Femur (tissue), 1 donor: Measurements from ENCODE around the gene DUOXA1.
"Not testable (repeated sequence)": the region's sequence is repeated elsewhere in the genome, so short reads cannot be mapped to it uniquely, and the experiment has no call there.

Experiments used
- DNase-seq: peaks from one replicate; pipeline ENCODE4 v3.0.0-alpha.2; 2017

The DUOXA1 gene

DNA sequence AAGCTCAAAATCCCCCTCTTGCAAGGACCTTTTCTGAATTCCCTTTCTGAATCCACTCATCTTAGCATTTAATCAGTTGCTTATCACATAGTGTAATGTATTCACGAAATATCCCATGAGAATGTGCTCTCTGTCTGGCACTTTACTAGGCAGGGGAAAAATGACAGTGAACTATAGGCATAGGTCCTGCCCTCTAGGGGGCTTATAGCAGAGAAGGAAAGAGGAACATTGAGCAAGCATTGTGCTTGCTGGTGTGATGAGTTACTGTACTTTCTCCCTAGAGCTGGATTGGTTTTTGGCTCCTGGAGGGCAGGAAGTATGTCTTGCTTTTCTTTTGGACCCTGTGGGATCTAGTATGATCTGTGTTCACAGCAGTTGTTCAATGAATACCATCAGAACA, 42.2 kb downstream of the DUOXA1 start:
- no peak for DNase-seq

DNA sequence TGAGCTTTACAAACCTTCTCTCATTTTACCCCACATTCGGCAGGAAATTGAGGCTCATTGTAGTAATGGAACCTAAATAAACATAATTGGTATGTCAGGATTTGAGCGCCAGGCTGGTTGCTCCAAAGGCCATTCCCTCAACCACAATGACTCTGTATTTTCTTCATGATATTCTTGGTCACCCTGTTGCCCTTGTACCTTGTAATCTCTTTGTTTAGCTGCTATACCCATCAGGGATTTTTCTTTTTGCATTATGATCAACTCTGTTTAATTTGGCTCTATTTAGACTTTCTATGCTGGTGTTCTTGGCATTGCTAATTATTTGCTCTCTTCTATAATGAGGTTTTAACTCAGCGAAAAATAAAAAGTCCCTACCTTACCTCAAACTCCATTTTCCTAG, 45.5 kb downstream of the DUOXA1 start:
- DNase-seq = no peak

- no peak for DNase-seq
Measured at GRCh38 chr15:45083223-45083622, 46.5 kb downstream of the DUOXA1 start.

- not testable (repeated sequence) for DNase-seq
Measured at GRCh38 chr15:45082412-45082811, 47.3 kb downstream of the DUOXA1 start.

DNA sequence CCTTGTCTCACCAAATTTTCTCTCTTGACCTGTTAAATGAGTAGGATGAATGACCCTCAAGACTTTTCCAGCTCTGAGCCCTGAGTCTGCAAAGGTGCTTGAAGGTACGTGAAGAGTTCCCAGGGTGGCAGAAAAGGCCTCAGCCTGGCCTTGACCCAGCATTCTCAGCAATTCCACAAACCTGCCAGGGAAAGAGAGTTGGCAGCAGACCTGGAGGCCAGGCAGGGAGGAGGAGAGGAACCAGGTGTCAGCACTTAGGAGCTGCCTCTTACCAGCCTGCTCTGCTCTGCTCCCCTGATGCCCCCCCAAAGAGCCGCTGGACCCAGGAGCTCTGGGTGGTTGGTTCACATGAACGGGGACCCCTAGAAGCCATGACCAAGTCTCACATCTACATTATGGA, 49.1 kb downstream of the DUOXA1 start:
- DNase-seq = not testable (repeated sequence)

DNA sequence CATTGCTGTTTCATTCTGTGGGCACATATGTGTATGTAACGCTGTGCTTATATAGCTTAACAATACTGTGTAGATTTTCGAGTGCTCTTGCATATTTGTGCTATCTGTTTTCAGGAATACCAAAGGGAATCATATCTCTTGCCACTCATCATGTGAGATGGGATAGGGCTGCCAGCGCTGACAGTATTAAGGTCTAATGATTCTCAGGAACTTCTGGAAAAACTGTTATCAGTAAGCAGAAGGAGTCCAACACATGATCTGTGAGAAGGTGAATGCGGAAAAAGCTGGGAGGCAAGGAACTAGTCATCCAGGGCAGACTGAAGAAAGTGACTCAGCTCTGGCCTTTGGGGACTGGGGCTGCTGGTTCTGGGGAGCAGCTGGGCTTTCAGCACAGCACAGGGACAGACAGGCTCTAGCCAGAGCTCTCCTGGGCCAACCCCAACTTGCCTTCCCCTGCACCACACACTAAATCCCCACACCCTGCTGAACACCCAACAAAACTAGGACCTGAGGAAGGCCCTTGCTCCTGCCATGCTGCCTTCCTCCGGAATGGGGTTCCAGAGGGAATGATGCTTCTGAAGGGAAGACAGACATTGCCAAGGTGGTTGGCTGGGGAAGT, 49.9 kb downstream of the DUOXA1 start:
- DNase-seq = not testable (repeated sequence)

DNA sequence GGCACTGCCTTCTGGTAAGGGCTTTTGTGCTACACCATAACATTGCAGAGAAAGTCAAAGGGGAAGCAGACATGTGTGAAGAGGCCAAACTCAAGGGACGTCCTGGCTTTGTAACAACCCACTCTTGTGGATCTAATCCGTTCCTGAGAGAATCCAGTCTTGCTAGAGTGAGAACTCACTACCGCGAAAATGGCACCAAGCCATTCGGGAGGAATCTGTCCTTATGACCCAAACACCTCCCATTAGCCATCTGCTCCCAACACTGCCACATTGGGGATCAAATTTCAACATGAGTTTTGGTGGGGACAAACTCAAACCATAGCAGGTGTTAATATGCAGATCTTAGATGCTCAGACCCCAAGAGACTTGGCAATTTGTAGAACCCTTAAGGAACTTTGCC, 50.5 kb downstream of the DUOXA1 start:
- DNase-seq = not testable (repeated sequence)

DNA sequence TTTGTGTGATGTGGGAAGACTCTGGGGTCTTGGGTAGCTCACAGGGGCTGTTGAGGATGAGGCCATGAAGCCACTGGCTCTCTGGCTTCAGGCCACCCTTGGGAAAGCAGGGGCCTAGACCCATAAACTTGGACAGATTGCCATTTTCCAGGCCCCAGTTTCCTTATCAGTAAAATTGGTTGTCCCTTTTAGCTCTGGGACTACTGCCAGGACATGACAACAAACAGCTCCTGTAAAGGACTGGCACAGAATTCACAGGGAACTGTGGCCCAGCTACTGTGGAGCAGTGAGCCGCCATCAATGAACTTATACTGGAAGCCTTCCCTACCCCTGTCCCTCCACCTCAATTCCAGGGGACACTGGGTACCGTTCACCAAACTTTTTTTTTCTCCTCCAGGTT, 52.3 kb downstream of the DUOXA1 start:
- DNase-seq = not testable (repeated sequence)

DNA sequence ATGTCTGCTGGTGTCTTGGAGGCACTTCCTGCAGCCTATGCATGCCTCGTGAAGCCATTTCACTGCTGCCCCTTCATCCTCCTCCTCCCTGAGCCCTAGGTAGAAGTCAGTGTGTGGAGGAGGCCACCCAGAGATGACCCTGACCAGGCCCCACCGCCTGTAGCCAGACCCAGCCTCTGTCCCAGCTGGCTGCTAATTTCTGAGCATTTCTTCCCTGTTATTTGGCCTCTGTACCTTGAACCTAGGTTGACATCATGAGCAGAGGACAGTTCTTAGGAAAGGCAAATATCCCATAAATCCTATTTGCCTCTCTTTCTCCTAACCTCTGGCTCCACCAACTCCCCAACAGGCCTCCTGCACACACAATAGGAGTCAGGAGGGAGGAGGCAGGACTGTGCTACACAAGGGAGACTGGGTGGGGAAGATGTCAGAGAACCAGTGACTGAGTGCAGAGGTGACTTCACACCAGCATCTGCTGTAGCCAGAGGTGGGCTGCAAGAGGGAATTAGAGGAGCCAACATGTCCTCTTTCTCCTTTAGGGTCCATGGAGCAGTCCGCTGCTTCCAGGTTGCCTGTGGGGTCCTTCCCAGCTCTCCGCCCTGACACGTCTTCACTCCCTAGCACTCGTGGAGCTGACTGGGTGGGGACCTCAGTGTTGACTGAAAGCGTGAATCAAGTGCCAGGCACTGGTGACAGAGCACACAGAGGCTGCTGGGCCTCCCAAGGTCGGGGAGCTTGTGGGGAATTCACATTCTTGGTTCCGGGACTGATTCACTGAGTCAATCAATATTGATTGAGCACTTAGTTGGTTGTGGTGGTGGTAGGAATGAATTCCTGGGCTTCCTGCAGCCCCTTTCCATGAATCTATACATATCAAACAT, 54.0 kb downstream of the DUOXA1 start:
- not testable (repeated sequence) for DNase-seq

GRCh38 chr15:45073602-45074001, 56.1 kb downstream of the DUOXA1 start:
- DNase-seq = not testable (repeated sequence)

- DNase-seq = not testable (repeated sequence)
Measured at GRCh38 chr15:45069942-45070360, 59.7 kb downstream of the DUOXA1 start.
